Testis (tissue), 2 donors: Measurements from ENCODE around the gene SSBP2.

ENCODE experiments used
- CTCF ChIP-seq, 3 experiments: fragments of 450-650 bp in 2 of 3; fragments of 200-600 bp in 1 of 3; sonication (generic) in 1 of 3; IDR thresholded peaks; one replicate each; pipeline ENCODE4 v1.5.1; 2016 to 2019; ENCODE audit warnings: antibody characterized with exemption in 3 of 3, mild to moderate bottlenecking in 2 of 3, moderate library complexity in 1 of 3
- POLR2A ChIP-seq: fragments of 450-650 bp; IDR thresholded peaks from one replicate; pipeline ENCODE4 v1.6.1; 2017; ENCODE audit warnings: antibody characterized with exemption, mild to moderate bottlenecking, moderate library complexity

- TF ChIP-seq POLR2A (no peak), CTCF (IDR thresholded peaks at IDR 0.05) (no peak)
Measured at GRCh38 chr5:81427566-81427965, 323.3 kb downstream of the SSBP2 start.
